Neural progenitor cell (in vitro differentiated cells): ENCODE measurements around the gene LRRC56.

ENCODE experiments used
- CTCF ChIP-seq: fragments of 200-600 bp; sonication (generic); IDR thresholded peaks from 2 replicates; pipeline ENCODE4 v1.5.1; 2017; ENCODE audit warnings: antibody characterized with exemption, mild to moderate bottlenecking
- EZH2 ChIP-seq: fragments of 200-600 bp; sonication (generic); IDR thresholded peaks from 2 replicates; pipeline ENCODE4 v1.6.1; 2017; ENCODE audit warnings: antibody characterized with exemption, mild to moderate bottlenecking, moderate library complexity

DNA sequence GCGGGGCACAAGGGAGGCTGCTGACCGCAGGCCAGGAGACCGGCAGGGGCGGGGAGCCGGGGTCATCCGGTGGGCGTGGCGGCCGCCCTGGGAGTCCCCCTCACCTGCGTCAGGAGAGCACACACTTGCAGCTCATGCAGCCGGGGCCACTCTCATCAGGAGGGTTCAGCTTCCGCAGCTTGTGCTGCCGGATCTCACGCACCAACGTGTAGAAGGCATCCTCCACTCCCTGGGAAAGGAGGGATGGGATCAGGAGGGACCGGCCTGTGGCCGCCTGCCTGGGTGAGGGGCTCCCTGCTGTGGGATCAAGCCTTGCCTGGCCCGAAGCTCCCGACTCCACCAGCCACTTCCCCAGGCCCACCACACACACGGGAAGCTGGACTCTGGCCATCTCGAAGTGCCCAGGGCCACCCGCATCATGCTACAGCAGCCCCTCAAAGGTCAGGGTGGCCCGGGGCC, 4.8 kb upstream of the LRRC56 start:
- no peak for TF ChIP-seq EZH2
- no peak for TF ChIP-seq CTCF
